HTR-8/SVneo (cell line): ENCODE data around the gene TRAF3IP1.
"Not testable (repeated sequence)": the region's sequence is repeated elsewhere in the genome, so short reads cannot be mapped to it uniquely, and the experiment has no call there.

Source experiments
- DNase-seq: peaks from one replicate; pipeline ENCODE4 v3.0.0; 2011; ENCODE audit warnings: low spot score, mixed read lengths; ENCODE audit not compliant: insufficient read length
- FAIRE-seq: peaks from 2 replicates; lab custom pipeline; 2011; peaks lifted over from hg19 to GRCh38; lab: Jason Lieb, UNC

Gene TRAF3IP1

DNA sequence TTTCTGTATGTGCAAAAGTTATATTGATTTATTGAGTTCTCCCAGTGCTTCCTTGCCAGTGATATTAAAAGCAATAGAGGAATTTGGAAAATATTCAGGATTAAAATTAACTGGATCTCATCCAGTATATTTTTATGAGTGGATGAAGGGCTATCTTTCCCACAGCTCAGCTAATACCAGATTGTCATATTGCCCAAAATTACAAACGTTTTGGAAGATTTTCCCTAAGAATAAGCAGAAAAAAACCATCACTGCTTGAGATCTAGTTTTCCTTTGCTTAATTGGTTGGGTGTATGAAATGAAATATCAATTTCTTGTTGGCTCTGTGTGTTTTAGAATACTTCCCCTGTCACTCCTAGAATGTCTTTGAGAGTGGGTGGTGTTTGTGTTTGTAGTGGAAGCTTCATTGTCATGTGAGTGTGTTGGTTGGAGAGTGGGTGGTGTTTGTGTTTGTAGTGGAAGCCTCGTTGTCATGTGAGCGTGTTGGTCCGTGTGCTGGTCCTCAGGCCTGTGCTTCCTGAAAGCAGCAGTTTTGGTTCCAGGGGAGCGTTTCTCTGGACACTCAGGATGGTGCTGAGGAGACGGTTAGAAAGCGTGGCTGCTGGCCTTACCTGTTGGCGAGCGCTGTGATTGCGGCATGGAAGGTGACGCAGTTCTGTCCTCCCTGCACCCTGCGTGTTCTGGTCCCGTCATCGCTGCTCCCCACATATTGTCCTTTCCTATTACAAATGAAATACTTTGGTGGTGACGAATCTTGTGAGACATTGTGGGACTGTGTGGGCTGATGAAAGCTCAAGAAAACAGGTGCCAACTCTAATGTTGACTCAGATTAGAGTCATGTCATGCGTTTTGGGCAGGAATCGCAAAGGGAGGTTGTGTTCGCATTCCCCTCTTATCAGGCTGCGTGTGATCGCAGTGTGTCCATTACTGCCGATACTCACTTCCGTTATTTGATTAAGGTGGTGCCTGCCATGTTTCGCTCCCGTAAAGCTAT is 118.8 kb downstream of the TRAF3IP1 start:
- peak; percentile 94 for FAIRE-seq
- peak; percentile 81 for DNase-seq

DNA sequence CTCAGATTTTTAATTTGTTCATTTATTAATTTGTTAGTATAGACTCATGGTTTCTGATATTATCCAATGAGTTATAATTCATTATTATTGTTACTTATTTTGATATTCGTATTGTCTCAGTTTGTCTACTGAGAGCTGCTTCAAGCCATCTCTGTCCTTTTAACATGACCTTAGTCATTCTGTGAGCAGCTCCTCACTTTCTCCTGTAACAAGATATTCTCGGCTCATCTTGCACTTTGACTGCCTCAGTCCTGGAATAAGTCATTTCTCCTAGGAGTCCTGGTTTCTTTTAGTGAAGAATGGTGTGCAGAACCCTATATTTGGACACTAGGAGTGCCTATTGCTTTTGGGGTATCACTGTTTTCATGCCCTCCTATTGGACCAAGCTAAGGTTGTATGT is 119.6 kb downstream of the TRAF3IP1 start:
- FAIRE-seq (no peak), DNase-seq (no peak)

DNA sequence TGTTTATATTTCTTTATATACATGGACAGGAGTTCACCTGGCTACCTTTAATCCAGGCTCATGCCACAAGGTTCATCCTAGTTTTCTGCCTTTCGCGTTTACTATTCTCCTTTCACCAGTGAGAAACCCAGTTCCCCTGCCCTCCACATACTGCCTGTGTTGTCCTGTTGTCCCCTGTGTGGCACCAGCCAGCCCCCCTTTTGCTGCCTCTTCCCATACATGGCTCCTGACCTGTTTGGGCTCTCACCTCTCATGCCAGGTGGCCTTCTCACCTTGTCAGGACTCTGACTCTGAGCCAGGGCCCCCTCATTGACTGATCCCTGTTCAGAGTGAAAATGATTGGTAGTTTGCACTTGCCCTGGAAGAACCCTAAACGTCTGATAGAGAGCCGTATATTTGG is 120.0 kb downstream of the TRAF3IP1 start:
- DNase-seq (no peak), FAIRE-seq (no peak)

DNA sequence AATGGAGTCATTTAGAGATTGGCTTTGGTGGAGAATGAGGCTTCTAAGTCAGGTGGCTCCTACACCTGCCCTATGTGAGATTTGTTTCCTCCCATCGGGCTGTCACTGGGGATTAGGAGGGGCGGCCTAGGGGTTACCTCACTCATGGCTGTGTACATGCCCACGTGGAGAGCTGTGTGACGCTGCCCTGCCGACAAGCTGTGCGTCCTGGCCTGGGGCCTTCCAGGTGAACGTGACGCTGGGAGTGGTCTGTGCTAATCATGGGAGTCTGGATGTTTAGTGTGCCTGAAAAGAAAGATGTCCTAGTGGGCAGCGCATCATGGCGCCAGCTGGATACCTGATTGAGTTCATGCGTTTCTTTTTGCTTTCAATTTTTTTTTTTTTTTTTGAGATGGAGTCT is 120.4 kb downstream of the TRAF3IP1 start:
- DNase-seq (no peak), FAIRE-seq (no peak)

DNA sequence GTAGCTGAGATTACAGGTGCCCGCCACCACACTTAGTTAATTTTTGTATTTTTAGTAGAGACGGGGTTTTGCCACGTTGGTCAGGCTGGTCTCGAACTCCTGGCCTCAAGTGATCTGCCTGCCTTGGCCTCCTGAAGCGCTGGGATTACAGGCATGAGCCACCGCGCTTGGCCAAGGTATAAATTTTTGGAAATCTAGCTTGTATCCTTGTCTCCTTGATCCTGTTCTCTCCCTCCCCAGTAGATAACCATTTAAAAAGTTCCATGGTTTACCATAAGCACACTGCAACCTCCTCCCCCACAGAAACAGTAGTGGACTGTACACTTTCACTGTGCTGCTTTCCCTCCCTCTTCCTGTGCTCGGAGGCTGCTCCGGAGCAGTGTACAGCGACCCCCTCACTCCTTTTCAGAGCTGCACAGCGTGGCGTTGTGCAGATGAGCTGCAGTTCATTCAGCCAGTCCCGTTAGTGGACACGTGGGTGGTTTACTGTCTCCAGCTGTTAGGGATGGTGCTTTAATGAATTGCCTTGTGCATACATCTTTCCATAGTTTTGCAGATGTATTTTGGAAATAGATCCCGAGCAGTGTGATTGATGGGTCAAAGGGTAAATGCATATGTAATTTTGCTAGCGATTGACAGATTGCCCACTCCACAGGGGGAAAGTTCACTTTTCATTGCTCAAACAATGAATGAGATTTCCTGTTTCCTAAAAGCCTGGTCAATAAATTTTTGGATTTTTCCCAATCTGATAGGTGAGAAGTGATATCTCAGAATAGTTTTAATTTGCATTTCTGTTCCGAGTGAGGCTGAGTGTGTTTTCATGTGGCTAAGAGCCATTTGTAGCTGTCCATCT is 121.2 kb downstream of the TRAF3IP1 start:
- FAIRE-seq = no peak

DNA sequence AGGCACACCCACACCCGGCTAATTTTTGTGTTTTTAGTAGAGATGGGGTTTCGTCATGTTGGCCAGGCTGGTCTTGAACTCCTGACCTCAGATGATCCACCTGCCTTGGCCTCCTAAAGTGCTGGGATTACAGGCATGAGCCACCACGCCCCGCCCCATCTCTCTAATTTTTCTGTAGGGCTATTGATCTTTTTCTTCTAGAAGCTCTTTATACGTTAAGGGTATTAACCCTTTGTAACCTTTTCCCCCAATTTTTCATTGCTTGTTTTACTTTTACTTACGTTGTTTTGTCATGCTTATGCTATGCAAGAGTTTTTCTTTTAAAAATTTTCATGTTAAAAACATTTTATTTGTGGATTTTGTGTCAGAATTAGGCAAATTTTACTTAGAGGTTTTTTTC is 121.9 kb downstream of the TRAF3IP1 start:
- not testable (repeated sequence) for DNase-seq, FAIRE-seq

More for the DNA sequence above, 121.2 kb downstream of the TRAF3IP1 start:
- DNase-seq = no peak

DNA sequence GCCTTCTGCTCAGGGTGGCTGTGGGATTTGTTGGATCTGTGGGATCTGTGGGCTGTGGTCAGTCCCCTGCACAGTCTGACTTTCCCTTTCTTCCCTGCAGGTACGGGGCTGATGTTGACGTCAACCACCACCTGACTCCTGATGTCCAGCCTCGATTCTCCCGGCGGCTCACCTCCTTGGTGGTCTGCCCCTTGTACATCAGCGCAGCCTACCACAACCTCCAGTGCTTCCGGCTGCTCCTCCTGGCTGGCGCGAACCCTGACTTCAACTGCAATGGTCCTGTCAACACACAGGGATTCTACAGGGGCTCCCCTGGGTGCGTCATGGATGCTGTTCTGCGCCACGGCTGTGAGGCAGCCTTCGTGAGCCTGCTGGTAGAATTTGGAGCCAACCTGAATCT is 123.9 kb downstream of the TRAF3IP1 start:
- FAIRE-seq = no peak

DNA sequence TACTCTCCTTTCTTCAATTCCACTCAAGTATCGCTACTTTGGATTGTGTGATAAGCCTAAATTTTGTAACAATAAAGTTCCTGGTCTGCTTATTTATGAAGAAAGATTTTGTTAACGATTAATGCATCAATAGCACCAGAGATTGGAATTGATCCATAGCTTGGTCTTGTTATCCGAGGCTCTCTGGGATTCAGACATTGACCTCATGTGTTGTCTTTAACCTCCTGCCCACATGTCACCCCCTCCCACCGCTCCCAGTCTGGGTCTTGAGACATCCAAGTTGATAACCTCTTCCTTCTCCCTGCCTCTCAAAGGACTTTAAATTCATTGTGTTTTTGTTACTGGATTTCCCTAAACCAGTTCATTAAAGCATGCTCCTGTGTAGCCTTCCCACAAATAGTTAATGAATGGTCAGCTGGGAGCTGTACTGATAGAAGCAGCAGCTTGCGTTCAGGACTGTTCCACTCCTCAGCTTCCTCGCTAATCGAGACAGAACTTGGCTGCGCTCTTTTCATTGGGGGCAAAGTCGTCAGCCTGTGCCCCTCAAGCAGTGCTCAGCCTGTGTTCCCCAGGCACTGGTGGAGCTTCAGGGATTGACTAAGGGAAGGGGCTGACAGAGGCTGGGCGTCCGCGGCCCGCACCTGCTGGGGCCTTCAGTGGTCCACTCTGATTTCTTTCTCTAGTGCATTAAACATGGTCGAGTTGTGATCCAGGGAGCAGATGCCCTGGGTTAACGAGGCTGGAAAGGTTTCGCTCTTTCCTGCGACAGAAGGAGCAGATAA is 125.3 kb downstream of the TRAF3IP1 start:
- no peak for DNase-seq
- FAIRE-seq = no peak

More for the DNA sequence above, 123.9 kb downstream of the TRAF3IP1 start:
- no peak for DNase-seq

DNA sequence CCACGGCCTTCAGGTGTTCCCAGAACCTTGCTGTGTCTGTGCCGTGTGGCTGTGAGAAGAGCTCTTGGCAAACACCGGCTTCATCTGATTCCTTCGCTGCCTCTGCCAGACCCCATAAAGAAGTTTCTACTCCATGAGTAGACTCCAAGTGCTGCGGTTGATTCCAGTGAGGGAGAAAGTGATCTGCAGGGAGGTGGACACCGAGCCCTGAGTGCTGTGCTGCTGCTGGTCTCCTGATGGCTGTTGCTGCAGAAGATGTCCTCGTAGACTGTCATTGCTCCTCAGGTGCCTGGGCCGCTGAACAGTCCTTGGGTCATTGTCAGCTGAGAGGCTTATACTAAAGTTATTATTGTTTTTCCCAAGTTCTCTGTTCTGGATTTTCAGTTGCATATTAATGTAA is 126.1 kb downstream of the TRAF3IP1 start:
- FAIRE-seq (no peak), DNase-seq (no peak)

DNA sequence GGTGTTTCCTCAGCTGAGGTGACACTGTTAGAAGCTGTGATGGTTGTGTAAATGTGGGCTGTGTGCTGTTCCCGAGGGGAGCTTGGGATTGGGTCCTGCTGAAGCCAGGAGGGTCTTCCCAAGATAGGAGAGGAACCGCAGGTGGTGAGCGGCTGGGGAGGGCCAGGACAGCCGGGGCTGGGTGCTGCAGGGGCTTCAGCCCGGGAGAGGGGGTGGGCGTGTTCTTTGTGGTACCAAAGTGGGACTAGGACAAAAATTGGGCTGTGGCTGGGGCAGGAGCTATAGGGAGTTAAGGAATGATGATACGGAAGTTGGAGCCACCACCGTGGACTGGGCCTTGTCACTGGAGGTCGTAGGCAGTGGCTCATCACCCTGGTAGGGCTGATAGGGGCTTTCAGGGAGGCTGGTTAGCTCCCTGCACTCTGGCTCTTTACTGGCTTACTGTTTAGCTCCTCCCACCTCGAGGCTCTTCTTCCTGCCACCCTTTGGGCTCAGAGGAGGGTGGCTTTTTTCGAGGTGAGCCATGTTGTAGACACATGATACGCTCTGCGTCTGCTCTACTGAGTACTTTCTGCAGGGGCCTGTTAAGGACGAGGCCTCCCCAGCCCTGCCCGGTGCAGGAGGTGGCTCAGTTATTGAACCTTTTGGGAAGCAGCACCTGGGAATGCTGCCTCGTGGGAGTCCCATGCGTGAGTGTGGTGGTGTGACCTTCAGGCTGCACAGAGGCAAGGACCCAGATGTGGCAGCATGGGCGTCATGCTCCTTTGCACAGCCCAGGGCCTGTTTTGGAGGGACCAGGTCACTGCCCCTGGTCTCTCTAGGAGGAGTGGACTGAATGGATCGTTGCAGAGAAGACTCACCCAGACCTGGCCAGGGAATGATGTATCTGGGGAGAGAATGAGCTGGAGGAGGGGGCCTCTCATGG is 128.0 kb downstream of the TRAF3IP1 start:
- DNase-seq = no peak
- FAIRE-seq = no peak

DNA sequence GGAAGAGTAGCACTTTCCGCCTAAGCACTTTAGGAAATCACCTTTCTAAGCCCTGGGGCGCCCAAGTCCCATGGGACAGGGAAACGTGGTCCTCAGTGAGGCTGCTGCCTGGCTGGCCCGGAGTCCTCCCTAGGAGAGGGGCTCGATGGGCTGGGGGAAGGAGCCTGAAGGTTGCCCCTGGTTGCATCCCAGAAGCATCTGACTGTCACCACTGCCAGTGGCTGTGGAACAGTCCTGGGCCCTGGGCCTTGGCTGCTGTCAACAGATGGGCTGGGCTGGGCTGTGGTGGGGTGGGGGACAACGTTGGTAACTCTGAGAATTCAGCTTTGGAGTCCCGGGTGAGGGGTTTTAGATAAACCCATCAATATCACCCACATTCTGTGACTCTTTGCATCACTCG is 128.9 kb downstream of the TRAF3IP1 start:
- no peak for DNase-seq
- FAIRE-seq = no peak

DNA sequence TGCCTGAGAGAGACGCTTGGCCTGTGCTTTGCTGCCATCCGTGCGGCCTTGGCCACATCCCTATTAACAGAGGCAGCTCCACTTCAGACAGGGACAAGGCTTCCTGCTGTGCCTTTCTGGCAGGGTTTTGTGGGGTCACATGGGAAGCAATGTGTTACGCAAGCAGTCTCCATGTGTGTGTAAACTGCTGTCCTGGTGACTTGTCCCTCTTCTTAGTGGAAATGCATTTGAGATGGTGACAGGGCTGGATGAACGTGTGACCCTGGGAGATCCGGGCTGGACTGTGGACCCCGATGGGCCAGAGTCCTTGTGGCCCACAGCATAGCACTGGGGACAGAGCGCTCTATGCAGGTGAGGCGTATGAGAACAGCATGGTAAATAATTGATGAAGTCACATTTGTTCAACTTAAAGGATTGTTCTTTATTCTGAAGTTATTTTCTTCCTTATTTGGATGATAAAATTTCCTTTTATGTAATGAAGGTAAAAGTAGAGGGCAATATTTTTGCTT is 129.6 kb downstream of the TRAF3IP1 start:
- FAIRE-seq = peak; percentile 68
- DNase-seq = no peak

DNA sequence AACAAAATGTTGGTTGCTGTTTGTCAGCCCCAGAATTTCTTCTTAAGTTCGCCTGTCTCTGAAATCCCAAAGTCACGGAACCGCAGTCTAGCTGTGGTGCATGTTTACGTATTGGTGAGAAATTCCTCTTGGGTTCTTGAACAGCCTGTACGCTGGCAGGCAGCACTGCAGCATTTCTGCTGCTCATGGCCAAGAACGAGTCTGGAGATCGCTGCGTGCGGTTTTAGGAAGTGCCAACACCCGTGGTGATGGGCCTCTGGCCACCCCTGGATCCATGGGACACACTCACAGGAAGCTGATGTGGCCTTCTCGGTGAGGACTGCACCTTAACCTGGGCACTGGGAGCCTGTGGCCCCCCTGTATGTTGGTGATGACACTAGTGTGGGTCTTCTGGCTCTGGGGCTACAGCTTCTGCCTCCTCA is 130.1 kb downstream of the TRAF3IP1 start:
- DNase-seq = no peak
- no peak for FAIRE-seq
